Loucy (cell line): ENCODE results near the gene MRPL49.

Experiments used
- H2AFZ ChIP-seq: fragments of 200-600 bp; sonication (generic); 2 replicates; pipeline ENCODE4 v1.6.0; 2016; ENCODE audit warnings: antibody characterized with exemption, mild to moderate bottlenecking, low read length, moderate library complexity
- H3F3A ChIP-seq: fragments of 200-600 bp; 2 replicates; pipeline ENCODE4 v1.6.0; 2016; ENCODE audit warnings: antibody characterized with exemption, low read depth, mild to moderate bottlenecking
- H3K27me3 ChIP-seq: fragments of 200-600 bp; sonication (generic); 2 replicates; pipeline ENCODE4 v1.6.1; 2014; ENCODE audit warnings: low read length, mild to moderate bottlenecking; ENCODE audit not compliant: insufficient read depth, poor library complexity, severe bottlenecking
- H3K36me3 ChIP-seq: fragments of 200-600 bp; sonication (generic); 2 replicates; pipeline ENCODE4 v1.6.1; 2016; ENCODE audit warnings: low read length; ENCODE audit not compliant: insufficient read depth
- H3K4me1 ChIP-seq: fragments of 200-600 bp; sonication (generic); 2 replicates; pipeline ENCODE4 v1.5.1; 2014; ENCODE audit warnings: low read length, mild to moderate bottlenecking; ENCODE audit not compliant: insufficient read depth, poor library complexity, severe bottlenecking
- H3K4me2 ChIP-seq: fragments of 200-600 bp; sonication (generic); 2 replicates; pipeline ENCODE4 v1.6.0; 2014; ENCODE audit warnings: antibody characterized with exemption, low read length, low read depth, mild to moderate bottlenecking; ENCODE audit not compliant: poor library complexity, severe bottlenecking
- H3K4me3 ChIP-seq: fragments of 200-600 bp; sonication (generic); 2 replicates; pipeline ENCODE4 v1.5.1; 2014; ENCODE audit warnings: low read length, mild to moderate bottlenecking, mixed read lengths; ENCODE audit not compliant: poor library complexity, severe bottlenecking
- H3K79me2 ChIP-seq: fragments of 200-600 bp; sonication (generic); 2 replicates; pipeline ENCODE4 v1.6.1; 2014; ENCODE audit warnings: low read length; ENCODE audit not compliant: insufficient read depth
- H3K9ac ChIP-seq: fragments of 200-600 bp; sonication (generic); 2 replicates; pipeline ENCODE4 v1.6.0; 2014; ENCODE audit warnings: mild to moderate bottlenecking, low read depth, low read length, moderate library complexity; ENCODE audit not compliant: poor library complexity, severe bottlenecking
- H3K9me2 ChIP-seq: fragments of 200-600 bp; sonication (generic); replicated peaks from 2 replicates; pipeline ENCODE4 v1.6.1; 2016; ENCODE audit warnings: low read depth, low read length, mixed read lengths
- H3K9me3 ChIP-seq: fragments of 200-600 bp; sonication (generic); 2 replicates; pipeline ENCODE4 v1.6.1; 2014; ENCODE audit warnings: mild to moderate bottlenecking, antibody characterized with exemption, low read length, low read depth; ENCODE audit not compliant: insufficient read depth
- H4K20me1 ChIP-seq: fragments of 200-600 bp; sonication (generic); 2 replicates; pipeline ENCODE4 v1.6.0; 2014; ENCODE audit warnings: antibody characterized with exemption, low read length, mild to moderate bottlenecking; ENCODE audit not compliant: insufficient read depth, poor library complexity, severe bottlenecking
- CTCF ChIP-seq: fragments of 200-600 bp; sonication (generic); conservative IDR thresholded peaks from 2 replicates; pipeline ENCODE4 v1.5.1; 2014; ENCODE audit warnings: mild to moderate bottlenecking, antibody characterized with exemption, low read length
- EZH2phosphoT487 ChIP-seq: fragments of 200-600 bp; IDR thresholded peaks from 2 replicates; pipeline ENCODE4 v1.6.1; 2018; ENCODE audit warnings: antibody characterized with exemption, mild to moderate bottlenecking, moderate library complexity, borderline replicate concordance

Gene MRPL49

GRCh38 chr11:65134240-65134951, 12.3 kb downstream of the MRPL49 start, which contains the start of gene SYVN1:
Gene SYVN1, minus strand, starts transcription at chr11:65134519. Its CDS starts 918 bp downstream, at chr11:65133601.
- H3K4me2 ChIP-seq: peak within 1 kb of the TSS; percentile 98
- H3K9me3 ChIP-seq: no peaks in the 10 kb centered on the region
- H3K9me2 ChIP-seq: no peaks in the 10 kb centered on the region
- H4K20me1 ChIP-seq: peaks cover 21% of the 10 kb centered on the region
- H3F3A ChIP-seq: no peaks in the 10 kb centered on the region
- peaks cover 26% of the 10 kb centered on the region for H3K79me2 ChIP-seq
- TF ChIP-seq CTCF: no peak
- TF ChIP-seq EZH2phosphoT487: no peak
- peak within 1 kb of the TSS; percentile 84 for H3K4me3 ChIP-seq
- peaks cover 24% of the 10 kb centered on the region for H3K4me1 ChIP-seq
- H3K36me3 ChIP-seq: peaks cover 19% of the 10 kb centered on the region; the same call in 1 of the 2 replicates
- H3K27me3 ChIP-seq: no peaks in the 10 kb centered on the region
- peak within 1 kb of the TSS; percentile 92 for H2AFZ ChIP-seq
- H3K9ac ChIP-seq: peak within 1 kb of the TSS; percentile 88

GRCh38 chr11:65134952-65135632, 13.0 kb downstream of the MRPL49 start:
- H3K36me3 ChIP-seq: peaks cover 12% of the 10 kb centered on the region; the same call in 1 of the 2 replicates
- no peaks in the 10 kb centered on the region for H3K27me3 ChIP-seq
- peak overlapping the region; percentile 84 for H3K4me3 ChIP-seq
- H3K9ac ChIP-seq: peak overlapping the region; percentile 88
- peaks cover 26% of the 10 kb centered on the region for H3K79me2 ChIP-seq
- no peaks in the 10 kb centered on the region for H3K9me3 ChIP-seq
- H3K4me1 ChIP-seq: peaks cover 24% of the 10 kb centered on the region
- no peaks in the 10 kb centered on the region for H3K9me2 ChIP-seq
- H3K4me2 ChIP-seq: peak overlapping the region; percentile 98
- H3F3A ChIP-seq: no peaks in the 10 kb centered on the region
- TF ChIP-seq CTCF: no peak
- no peak for TF ChIP-seq EZH2phosphoT487
- H2AFZ ChIP-seq: peak overlapping the region; percentile 92
- peaks cover 21% of the 10 kb centered on the region for H4K20me1 ChIP-seq

- H4K20me1 ChIP-seq: peaks cover 21% of the 10 kb centered on the region
- H3K4me1 ChIP-seq: peaks cover 24% of the 10 kb centered on the region
- H3K9ac ChIP-seq: peak overlapping the region; percentile 88
- H3K9me3 ChIP-seq: no peaks in the 10 kb centered on the region
- peak overlapping the region; percentile 92; the same call in 1 of the 2 replicates for H2AFZ ChIP-seq
- peak overlapping the region; percentile 84 for H3K4me3 ChIP-seq
- peak overlapping the region; percentile 98 for H3K4me2 ChIP-seq
- H3K9me2 ChIP-seq: no peaks in the 10 kb centered on the region
- no peak for TF ChIP-seq EZH2phosphoT487
- TF ChIP-seq CTCF: no peak
- H3K79me2 ChIP-seq: peaks cover 26% of the 10 kb centered on the region
- H3K36me3 ChIP-seq: peaks cover 8% of the 10 kb centered on the region; the same call in 1 of the 2 replicates
- H3K27me3 ChIP-seq: no peaks in the 10 kb centered on the region
- no peaks in the 10 kb centered on the region for H3F3A ChIP-seq
These were observed 13.6 kb downstream of the MRPL49 start for GRCh38 chr11:65135633-65136145.
